ENCODE data around the gene TSC22D1. TPM values are rescaled to one million over a fixed set of nuclear protein-coding genes. Genes with fewer than 3 reads are reported as not detected.

TSC22D1 gene
- total RNA-seq, 1 experiment from 2014 or later = 72.5 TPM

GRCh38 chr13:44464471-44464870, 111.7 kb downstream of the TSC22D1 start (continued):
- TF ChIP-seq, protein P1, sequence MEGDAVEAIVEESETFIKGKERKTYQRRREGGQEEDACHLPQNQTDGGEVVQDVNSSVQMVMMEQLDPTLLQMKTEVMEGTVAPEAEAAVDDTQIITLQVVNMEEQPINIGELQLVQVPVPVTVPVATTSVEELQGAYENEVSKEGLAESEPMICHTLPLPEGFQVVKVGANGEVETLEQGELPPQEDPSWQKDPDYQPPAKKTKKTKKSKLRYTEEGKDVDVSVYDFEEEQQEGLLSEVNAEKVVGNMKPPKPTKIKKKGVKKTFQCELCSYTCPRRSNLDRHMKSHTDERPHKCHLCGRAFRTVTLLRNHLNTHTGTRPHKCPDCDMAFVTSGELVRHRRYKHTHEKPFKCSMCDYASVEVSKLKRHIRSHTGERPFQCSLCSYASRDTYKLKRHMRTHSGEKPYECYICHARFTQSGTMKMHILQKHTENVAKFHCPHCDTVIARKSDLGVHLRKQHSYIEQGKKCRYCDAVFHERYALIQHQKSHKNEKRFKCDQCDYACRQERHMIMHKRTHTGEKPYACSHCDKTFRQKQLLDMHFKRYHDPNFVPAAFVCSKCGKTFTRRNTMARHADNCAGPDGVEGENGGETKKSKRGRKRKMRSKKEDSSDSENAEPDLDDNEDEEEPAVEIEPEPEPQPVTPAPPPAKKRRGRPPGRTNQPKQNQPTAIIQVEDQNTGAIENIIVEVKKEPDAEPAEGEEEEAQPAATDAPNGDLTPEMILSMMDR (IDR thresholded peaks at IDR 0.05) = no peak
- no peak for TF ChIP-seq OVOL2 (CRISPR knock-in tag; IDR thresholded peaks at IDR 0.05; ENCODE audit: borderline replicate concordance)
- no peak for TF ChIP-seq NFYB (CRISPR knock-in tag; conservative IDR thresholded peaks at IDR 0.05; ENCODE audit: low read depth)
- no peak for TF ChIP-seq CREM (CRISPR knock-in tag; IDR thresholded peaks at IDR 0.05)
- TF ChIP-seq NFATC4 (CRISPR knock-in tag; IDR thresholded peaks at IDR 0.05) = no peak
- TF ChIP-seq ZNF232 (CRISPR knock-in tag; IDR thresholded peaks at IDR 0.05) = no peak
- no peak for TF ChIP-seq SMAD3 (CRISPR knock-in tag; IDR thresholded peaks at IDR 0.05; ENCODE audit: borderline replicate concordance)

- Mint-ChIP-seq H3K4me3 (no peak overlapping the region), H3K4me1 (peaks cover 28% of the 10 kb centered on the region), H3K36me3 (peaks cover 16% of the 10 kb centered on the region), H3K27ac (no peak overlapping the region), H3K9me3 (peaks cover 5% of the 10 kb centered on the region; the same call in 1 of the 2 replicates), H3K27me3 (ENCODE audit: low read depth) (no peaks in the 10 kb centered on the region)
- no peak for ATAC-seq
- CTCF ChIA-PET = interaction anchor here (1.0 kb wide), 1 partner anchor 19 kb away, joined by 5 read pairs; no protein-coding TSS in a partner anchor
- no peak for DNase-seq (ENCODE audit: low spot score)
- POLR2A ChIA-PET = no interaction called here
- TF ChIP-seq CDX4 (CRISPR knock-in tag; IDR thresholded peaks at IDR 0.05; ENCODE audit: borderline replicate concordance) = no peak
- TF ChIP-seq ERG (CRISPR knock-in tag; IDR thresholded peaks at IDR 0.05) = no peak
- TF ChIP-seq, protein P2, sequence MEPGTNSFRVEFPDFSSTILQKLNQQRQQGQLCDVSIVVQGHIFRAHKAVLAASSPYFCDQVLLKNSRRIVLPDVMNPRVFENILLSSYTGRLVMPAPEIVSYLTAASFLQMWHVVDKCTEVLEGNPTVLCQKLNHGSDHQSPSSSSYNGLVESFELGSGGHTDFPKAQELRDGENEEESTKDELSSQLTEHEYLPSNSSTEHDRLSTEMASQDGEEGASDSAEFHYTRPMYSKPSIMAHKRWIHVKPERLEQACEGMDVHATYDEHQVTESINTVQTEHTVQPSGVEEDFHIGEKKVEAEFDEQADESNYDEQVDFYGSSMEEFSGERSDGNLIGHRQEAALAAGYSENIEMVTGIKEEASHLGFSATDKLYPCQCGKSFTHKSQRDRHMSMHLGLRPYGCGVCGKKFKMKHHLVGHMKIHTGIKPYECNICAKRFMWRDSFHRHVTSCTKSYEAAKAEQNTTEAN (CRISPR knock-in tag; IDR thresholded peaks at IDR 0.05) = no peak
- no peak for TF ChIP-seq NR1H2 (CRISPR knock-in tag; IDR thresholded peaks at IDR 0.05)
- no peak for TF ChIP-seq TEAD4 (CRISPR knock-in tag; IDR thresholded peaks at IDR 0.05)
- no peak for TF ChIP-seq FOXK1 (CRISPR knock-in tag; IDR thresholded peaks at IDR 0.05)
- TF ChIP-seq, protein P3, sequence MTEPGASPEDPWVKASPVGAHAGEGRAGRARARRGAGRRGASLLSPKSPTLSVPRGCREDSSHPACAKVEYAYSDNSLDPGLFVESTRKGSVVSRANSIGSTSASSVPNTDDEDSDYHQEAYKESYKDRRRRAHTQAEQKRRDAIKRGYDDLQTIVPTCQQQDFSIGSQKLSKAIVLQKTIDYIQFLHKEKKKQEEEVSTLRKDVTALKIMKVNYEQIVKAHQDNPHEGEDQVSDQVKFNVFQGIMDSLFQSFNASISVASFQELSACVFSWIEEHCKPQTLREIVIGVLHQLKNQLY (CRISPR knock-in tag; IDR thresholded peaks at IDR 0.05) = no peak
- no peak for TF ChIP-seq SP1 (CRISPR knock-in tag; conservative IDR thresholded peaks at IDR 0.05)
- TF ChIP-seq GRHL2 (CRISPR knock-in tag; IDR thresholded peaks at IDR 0.05; ENCODE audit: insufficient replicate concordance, severe bottlenecking) = no peak
- TF ChIP-seq GABPB1 (CRISPR knock-in tag; IDR thresholded peaks at IDR 0.05) = no peak
- TF ChIP-seq ZNF396 (CRISPR knock-in tag; IDR thresholded peaks at IDR 0.05; ENCODE audit: borderline replicate concordance) = no peak
- TF ChIP-seq NFE2L1 (CRISPR knock-in tag; IDR thresholded peaks at IDR 0.05) = no peak
- TF ChIP-seq CBFB (CRISPR knock-in tag; IDR thresholded peaks at IDR 0.05; ENCODE audit: low read depth) = no peak
- TF ChIP-seq ZNF281 (CRISPR knock-in tag; IDR thresholded peaks at IDR 0.05) = no peak
- TF ChIP-seq, protein P4, sequence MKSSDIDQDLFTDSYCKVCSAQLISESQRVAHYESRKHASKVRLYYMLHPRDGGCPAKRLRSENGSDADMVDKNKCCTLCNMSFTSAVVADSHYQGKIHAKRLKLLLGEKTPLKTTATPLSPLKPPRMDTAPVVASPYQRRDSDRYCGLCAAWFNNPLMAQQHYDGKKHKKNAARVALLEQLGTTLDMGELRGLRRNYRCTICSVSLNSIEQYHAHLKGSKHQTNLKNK (CRISPR knock-in tag; IDR thresholded peaks at IDR 0.05) = no peak
- no peak for TF ChIP-seq TCF7 (CRISPR knock-in tag; IDR thresholded peaks at IDR 0.05; ENCODE audit: low read depth)
- no peak for TF ChIP-seq ATF6 (CRISPR knock-in tag; IDR thresholded peaks at IDR 0.05)
- no peak for TF ChIP-seq FOXP1 (CRISPR knock-in tag; IDR thresholded peaks at IDR 0.05; ENCODE audit: borderline replicate concordance)
These were observed 112.4 kb downstream of the TSC22D1 start for GRCh38 chr13:44463759-44464158.

All from WTC11 (cell line).